Ectodermal cell (in vitro differentiated cells): ENCODE data around the gene SH3PXD2A.

Experiments
- H3K27ac ChIP-seq: 2 replicates; pipeline ENCODE4 v1.7.0; 2013; ENCODE audit warnings: mild to moderate bottlenecking, low read depth, low read length; ENCODE audit not compliant: insufficient read depth, poor library complexity, severe bottlenecking
- H3K27me3 ChIP-seq: 2 replicates; pipeline ENCODE4 v1.7.0; 2013; ENCODE audit warnings: mild to moderate bottlenecking, low read length; ENCODE audit not compliant: insufficient read depth, control insufficient read depth, poor library complexity, severe bottlenecking
- H3K36me3 ChIP-seq: one replicate; pipeline ENCODE4 v1.7.0; 2013; ENCODE audit warnings: low read length; ENCODE audit not compliant: control insufficient read depth, insufficient read depth
- H3K4me1 ChIP-seq: one replicate; pipeline ENCODE4 v1.7.0; 2013; ENCODE audit warnings: low read length; ENCODE audit not compliant: control insufficient read depth, insufficient read depth
- H3K4me3 ChIP-seq: 2 replicates; pipeline ENCODE4 v1.7.0; 2013; ENCODE audit warnings: low read depth, low read length, control low read depth; ENCODE audit not compliant: insufficient read depth
- H3K9me3 ChIP-seq: 2 replicates; pipeline ENCODE4 v1.7.0; 2013; ENCODE audit warnings: mild to moderate bottlenecking, low read length, moderate library complexity; ENCODE audit not compliant: control insufficient read depth
- WGBS, 2 experiments: methylation state at CpG; one replicate each; pipeline ENCODE4 v1.1.7; 2013; ENCODE audit warnings: missing lambda C conversion rate in 2 of 2; 5-methylcytosine and 5-hydroxymethylcytosine counted together

SH3PXD2A gene

DNA sequence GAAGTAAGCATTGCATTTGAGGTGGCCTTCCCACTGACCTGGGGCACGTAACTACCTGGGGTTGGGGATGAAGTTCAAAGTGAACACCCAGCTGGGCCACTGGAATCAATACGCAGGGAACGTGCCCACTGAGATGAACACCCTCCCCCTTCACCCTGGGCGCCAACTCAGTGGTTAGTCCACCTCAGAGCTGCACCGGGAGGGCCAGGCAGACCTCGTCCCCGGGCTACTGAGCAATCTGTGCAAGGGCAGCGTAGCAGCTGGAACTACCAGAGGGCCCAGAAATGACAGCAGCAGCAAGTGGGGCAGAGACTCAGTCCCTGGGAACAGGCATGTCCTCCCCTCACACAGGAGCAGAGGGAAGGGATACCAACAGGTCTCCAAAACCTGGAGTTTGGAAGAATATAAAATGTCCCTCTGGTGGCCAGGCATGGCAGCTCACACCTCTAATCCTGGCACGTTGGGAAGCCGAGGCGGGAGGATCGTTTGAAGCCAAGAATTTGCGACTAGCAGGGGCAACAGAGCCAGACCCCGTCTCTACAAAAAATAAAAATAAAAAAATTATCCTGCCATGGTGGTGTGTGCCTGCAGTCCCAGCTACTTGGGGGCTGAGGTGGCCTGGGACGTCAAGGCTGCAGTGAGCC, 143.9 kb downstream of the SH3PXD2A start:
- Histone ChIP-seq H3K9me3 (no peaks in the 10 kb centered on the region), H3K27me3 (no peaks in the 10 kb centered on the region), H3K36me3 (no peaks in the 10 kb centered on the region), H3K4me1 (no peaks in the 10 kb centered on the region), H3K27ac (no peak overlapping the region), H3K4me3 (no peak overlapping the region)
- WGBS, 2 experiments: 86 to 93% methylated on average over 15 of the region's 15 CpGs

- Histone ChIP-seq H3K36me3 (no peaks in the 10 kb centered on the region), H3K4me3 (no peak overlapping the region), H3K9me3 (no peaks in the 10 kb centered on the region), H3K27ac (no peak overlapping the region), H3K27me3 (no peaks in the 10 kb centered on the region), H3K4me1 (no peaks in the 10 kb centered on the region)
- 89 to 96% methylated on average over 4 of the region's 4 CpGs for WGBS, 2 experiments
Measured at GRCh38 chr10:103710490-103710889, 144.9 kb downstream of the SH3PXD2A start.

DNA sequence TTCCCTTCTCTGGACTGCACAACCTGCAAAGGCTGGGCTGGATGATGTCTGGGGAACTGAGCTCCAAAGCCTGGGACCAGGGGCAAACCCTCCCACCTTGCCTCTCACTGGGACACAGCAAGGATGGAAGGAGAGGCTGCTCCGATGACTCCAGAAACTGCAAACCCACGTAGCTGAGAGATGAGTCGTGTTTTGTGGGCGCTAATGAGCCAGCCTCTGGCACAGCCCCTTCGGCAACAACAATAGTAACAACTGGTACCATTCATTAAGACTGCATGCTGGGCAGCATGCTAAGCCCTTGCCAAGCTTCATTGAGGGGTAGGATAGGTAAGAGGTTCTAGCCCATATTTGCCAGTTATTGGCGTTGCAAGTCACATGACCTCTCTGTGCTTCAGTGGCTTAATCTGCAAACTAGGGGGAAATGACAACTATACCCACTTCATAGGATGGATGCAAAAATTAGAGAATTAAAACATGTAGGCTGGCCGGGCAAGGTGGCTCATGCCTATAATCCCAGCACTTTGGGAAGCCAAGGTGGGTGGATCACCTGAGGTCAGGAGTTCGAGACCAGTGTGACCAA, 145.9 kb downstream of the SH3PXD2A start:
- H3K27ac ChIP-seq: no peak overlapping the region
- H3K4me1 ChIP-seq: no peaks in the 10 kb centered on the region
- H3K36me3 ChIP-seq: no peaks in the 10 kb centered on the region
- H3K27me3 ChIP-seq: no peaks in the 10 kb centered on the region
- H3K4me3 ChIP-seq: no peak overlapping the region
- WGBS, 2 experiments: 81 to 87% methylated on average over 8 of the region's 8 CpGs
- H3K9me3 ChIP-seq: no peaks in the 10 kb centered on the region

DNA sequence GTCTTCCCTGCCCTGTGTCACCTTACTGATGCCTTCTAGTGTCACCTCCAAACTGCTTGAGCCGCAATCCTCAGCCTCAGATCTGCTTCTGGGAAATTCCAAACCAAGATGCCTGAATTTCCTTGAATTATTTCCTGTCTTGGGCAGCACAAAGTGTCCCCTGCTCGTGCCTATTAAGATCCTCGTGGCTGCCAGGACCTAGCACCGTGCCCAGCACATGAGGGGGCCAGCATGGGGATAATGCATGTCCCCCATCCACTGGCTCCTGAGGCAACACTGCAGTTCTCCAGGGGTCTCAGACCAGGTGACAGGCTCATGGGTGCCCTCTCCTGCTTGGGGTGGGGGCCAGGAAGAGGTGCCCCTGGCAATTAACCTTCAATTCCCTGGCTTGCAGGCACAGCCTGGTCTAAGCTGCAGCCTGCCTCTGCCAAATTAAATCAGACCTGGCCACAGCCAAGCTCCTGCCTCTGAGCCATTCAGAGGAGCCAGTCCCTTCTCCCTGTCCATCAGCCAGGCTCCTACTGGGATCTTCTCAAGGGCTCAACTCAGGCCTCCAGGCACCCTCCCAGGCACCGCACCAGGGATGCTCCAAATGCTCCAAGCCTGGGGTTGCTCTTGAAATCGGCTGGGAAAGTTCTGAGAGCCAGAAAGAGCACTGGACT, 146.6 kb downstream of the SH3PXD2A start:
- Histone ChIP-seq H3K27ac (no peak overlapping the region), H3K36me3 (no peaks in the 10 kb centered on the region), H3K4me3 (no peak overlapping the region), H3K4me1 (no peaks in the 10 kb centered on the region), H3K27me3 (no peaks in the 10 kb centered on the region), H3K9me3 (no peaks in the 10 kb centered on the region)
- WGBS, 2 experiments: 89 to 90% methylated on average over 6 of the region's 6 CpGs

DNA sequence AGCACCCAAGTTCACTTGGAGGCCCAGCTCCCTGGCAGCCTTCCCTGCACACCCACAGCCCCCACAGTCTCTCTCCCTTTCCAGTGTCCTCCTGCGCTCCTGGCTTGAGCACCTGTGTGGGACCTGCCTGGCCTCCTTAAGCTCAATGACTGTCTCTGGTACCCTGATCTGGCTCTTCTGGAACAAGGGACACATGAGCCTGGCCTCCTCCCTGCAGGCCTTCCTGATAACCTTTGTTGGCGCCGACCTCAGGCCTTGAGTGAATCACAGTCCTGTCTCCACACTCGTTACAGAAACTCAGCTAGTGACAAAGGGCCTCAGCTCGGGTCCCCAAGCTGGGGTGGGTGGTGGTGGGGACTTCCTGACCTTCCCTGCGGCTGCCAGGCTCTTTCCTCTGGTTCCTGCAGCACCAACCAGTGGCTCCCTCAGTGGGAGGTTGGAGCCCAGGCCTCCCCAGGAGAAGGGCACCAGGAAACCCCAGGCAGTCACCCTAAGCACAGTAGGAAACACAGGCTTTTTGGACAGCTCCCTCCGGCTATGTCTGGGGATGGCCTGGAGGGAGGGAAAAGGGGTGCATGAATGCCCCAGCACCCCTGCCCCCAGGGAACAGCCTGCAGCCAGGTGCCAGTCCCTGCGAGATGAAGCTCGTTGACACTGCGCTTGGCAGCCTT, 147.3 kb downstream of the SH3PXD2A start:
- Histone ChIP-seq H3K4me1 (no peaks in the 10 kb centered on the region), H3K27ac (no peak overlapping the region), H3K36me3 (no peaks in the 10 kb centered on the region), H3K27me3 (no peaks in the 10 kb centered on the region), H3K4me3 (no peak overlapping the region), H3K9me3 (no peaks in the 10 kb centered on the region)
- WGBS, 2 experiments: 88 to 89% methylated on average over 10 of the region's 10 CpGs

DNA sequence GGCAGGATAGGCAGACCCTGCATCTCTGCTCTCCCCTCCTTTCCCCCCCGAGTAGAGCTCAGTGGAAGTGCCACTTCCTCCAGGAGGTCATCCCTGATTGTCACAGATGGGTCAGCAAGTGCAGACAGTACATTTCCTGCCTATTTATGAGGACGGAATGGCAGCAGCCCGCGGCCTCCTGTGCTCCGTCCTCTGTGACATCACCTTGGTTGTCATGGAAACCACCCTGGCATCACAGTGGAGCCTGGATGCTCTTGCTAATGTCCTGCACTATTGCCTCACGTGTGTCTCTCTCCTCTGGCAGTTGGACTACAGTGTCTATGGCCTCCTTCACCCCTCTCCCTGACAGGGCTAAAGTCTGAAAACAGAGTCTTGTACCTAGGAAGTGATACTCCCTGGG, 148.6 kb downstream of the SH3PXD2A start:
- Histone ChIP-seq H3K27ac (no peak overlapping the region), H3K4me1 (no peaks in the 10 kb centered on the region), H3K27me3 (no peaks in the 10 kb centered on the region), H3K9me3 (no peaks in the 10 kb centered on the region), H3K36me3 (no peaks in the 10 kb centered on the region), H3K4me3 (no peak overlapping the region)
- 83 to 85% methylated on average over 6 of the region's 6 CpGs for WGBS, 2 experiments

- Histone ChIP-seq H3K36me3 (no peaks in the 10 kb centered on the region), H3K27ac (no peak overlapping the region), H3K4me1 (no peaks in the 10 kb centered on the region), H3K9me3 (no peaks in the 10 kb centered on the region), H3K27me3 (no peaks in the 10 kb centered on the region), H3K4me3 (no peak overlapping the region)
- 87 to 89% methylated on average over 5 of the region's 5 CpGs for WGBS, 2 experiments
Measured at GRCh38 chr10:103706047-103706446, 149.3 kb downstream of the SH3PXD2A start.

DNA sequence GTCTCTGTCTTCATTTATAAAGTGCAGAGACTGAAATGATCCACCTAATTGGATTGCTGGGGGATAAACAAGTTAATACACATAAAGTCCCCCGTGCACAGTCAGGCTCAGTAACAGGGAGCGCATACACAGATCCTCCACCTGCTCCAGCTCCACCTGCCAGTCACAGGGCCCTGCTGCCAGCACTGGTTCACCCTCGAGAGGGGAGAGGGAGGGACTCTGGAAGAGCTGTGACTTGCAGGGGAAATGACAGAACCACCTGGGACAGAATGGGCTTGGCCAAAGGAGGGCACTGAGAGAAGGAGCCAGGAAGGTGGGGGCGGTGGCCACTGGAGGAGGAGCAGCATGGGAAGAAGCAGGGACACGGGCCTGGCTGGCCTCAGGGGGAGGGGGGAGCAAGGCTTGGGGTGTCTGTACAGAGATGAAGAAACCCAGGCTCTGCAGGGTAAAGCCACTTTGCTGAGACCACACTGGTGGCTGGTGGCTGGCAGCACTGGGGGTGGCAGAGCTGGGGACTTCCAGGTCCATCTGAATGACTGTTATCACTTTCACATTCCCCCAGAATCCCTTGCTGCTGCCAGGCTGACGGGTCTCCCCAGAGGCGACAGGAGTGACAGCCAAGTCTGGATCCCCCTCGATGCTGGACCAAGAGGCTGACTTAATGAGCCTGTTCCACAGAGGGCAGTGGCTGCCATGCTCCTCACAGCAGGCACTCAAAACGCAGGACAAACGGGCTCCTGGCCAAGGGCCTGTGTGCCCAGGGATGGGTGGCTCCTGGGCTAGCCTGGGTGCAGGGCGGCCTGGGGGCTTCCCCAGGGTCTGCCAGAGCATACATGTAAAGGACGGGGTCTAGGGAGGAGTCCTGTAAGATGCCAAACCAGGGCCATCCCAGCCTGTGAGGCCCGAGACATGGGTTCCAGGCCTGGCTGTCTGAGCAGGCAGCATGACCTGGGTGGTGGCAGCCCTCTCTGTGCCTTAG, 151.1 kb downstream of the SH3PXD2A start:
- Histone ChIP-seq H3K4me1 (no peaks in the 10 kb centered on the region), H3K36me3 (no peaks in the 10 kb centered on the region), H3K4me3 (no peak overlapping the region), H3K27me3 (no peaks in the 10 kb centered on the region), H3K27ac (no peak overlapping the region), H3K9me3 (no peaks in the 10 kb centered on the region)
- 82 to 84% methylated on average over 13 of the region's 13 CpGs for WGBS, 2 experiments

DNA sequence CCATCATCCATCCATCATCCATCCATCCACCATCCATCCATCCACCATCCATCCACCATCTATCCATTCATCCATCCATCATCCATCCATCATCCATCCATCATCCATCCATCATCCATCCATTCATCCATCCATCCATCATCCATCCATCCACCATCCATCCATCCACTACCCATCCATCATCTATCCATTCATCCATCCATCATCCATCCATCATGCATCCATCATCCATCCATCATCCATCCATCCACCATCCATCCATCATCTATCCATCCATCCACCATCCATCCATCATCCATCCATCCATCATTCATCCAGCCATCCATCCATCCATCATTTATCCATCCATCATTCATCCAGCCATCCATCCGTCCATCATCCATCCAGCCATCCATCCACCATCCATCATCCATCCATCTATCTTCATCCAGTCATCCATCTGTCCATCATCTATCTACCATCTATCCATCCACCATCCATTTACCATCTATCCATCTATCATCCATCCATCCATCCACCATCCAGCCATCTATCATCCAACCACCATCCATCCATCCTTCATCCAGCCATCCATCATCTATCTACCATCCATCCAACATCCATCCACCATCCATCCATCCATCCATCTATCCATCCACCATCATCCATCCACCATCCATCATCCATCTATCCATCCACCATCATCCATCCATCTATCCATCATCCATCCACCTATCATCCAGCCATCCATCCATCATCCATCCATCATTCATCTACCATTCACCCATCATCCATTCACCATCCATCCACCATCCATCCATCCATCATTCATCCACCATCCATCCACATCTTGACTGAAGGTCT, 153.8 kb downstream of the SH3PXD2A start:
- Histone ChIP-seq H3K4me3 (no peak overlapping the region), H3K4me1 (no peaks in the 10 kb centered on the region), H3K27me3 (no peaks in the 10 kb centered on the region), H3K9me3 (no peaks in the 10 kb centered on the region), H3K27ac (no peak overlapping the region), H3K36me3 (no peaks in the 10 kb centered on the region)
- 80 to 89% methylated on average over 1 of the region's 1 CpG for WGBS, 2 experiments
